Adrenal gland (tissue), 5 donors: ENCODE data around the gene RXRB.
A peak's percentile ranks its signal among the peaks of the same experiment; 100 is the strongest.

Experiments
- POLR2A ChIP-seq, 2 donors: fragments of 450-650 bp; IDR thresholded peaks; one replicate each; pipeline ENCODE4 v1.6.1; 2017; ENCODE audit warnings: antibody characterized with exemption in 2 of 2, mild to moderate bottlenecking in 2 of 2, moderate library complexity in 1 of 2
- TF ChIP-seq, protein P1 (sequence below), 6 experiments: fragments of 450-650 bp in 4 of 6; fragments of 200-600 bp in 2 of 6; sonication (generic) in 1 of 6; IDR thresholded peaks; 1 replicate in 5 of 6; 2 replicates in 1 of 6; pipeline versions ENCODE4 v1.5.1 to v1.8.0; 2016 to 2021; ENCODE audit warnings: antibody characterized with exemption in 6 of 6, mild to moderate bottlenecking in 2 of 6, moderate library complexity in 1 of 6
- donor health status: DM: no; HTN: no; CAD: no.

DNA sequence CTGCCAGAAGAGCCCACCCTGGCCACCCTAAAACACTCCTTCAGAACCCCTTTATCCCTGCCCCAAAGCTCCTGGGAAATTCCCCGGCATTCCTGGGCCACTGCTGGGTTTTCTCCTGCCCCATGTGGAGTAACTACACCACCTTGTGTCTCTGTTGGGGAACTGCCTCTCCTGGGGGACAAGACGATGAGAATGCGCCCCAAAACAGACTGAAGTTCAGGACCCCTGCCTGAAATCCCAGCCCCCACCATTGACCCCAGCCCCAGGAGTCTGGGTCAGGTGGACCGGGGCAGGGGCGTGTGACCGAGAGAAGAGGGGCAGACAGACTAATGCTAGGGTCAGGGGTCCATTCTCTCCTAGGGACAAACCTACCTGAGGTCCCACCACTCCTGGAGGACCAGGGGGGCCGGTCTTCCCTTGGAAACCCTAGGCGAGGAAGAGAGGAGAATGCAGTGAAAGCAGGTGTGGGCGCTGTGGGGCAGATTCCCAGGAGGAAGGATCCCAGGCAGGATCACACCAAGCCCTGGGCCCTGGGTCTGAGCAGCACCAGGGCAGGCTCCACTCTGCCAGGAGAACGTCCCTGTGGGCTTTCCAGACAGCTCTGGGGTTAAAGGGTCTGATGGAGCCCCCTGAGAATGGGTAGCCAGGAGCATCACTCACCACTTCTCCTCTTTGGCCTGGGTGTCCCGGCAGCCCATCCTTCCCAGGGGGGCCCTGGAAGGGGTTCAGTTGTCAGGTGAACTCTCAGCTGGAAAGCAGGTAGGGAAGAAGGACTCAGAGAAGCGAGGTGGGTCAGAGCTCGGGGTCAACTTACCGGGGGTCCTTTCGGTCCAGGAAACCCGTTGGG, 27.6 kb downstream of the RXRB start:
- TF ChIP-seq, protein P1, sequence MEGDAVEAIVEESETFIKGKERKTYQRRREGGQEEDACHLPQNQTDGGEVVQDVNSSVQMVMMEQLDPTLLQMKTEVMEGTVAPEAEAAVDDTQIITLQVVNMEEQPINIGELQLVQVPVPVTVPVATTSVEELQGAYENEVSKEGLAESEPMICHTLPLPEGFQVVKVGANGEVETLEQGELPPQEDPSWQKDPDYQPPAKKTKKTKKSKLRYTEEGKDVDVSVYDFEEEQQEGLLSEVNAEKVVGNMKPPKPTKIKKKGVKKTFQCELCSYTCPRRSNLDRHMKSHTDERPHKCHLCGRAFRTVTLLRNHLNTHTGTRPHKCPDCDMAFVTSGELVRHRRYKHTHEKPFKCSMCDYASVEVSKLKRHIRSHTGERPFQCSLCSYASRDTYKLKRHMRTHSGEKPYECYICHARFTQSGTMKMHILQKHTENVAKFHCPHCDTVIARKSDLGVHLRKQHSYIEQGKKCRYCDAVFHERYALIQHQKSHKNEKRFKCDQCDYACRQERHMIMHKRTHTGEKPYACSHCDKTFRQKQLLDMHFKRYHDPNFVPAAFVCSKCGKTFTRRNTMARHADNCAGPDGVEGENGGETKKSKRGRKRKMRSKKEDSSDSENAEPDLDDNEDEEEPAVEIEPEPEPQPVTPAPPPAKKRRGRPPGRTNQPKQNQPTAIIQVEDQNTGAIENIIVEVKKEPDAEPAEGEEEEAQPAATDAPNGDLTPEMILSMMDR (IDR thresholded peaks at IDR 0.05), result peak in 5 of 6 experiments; percentile 17 to 45 (median 41)
- no peak for TF ChIP-seq POLR2A (IDR thresholded peaks at IDR 0.05)
